DOHH2 (cell line): ENCODE results near the gene ARID1B.
A peak's percentile ranks its signal among the peaks of the same experiment; 100 is the strongest.

ENCODE experiments used
- H3F3A ChIP-seq: fragments of 200-600 bp; sonication (generic), shearing (Covaris generic); 2 replicates; pipeline ENCODE4 v1.6.0; 2016; ENCODE audit warnings: antibody characterized with exemption, mild to moderate bottlenecking; ENCODE audit not compliant: control insufficient read depth, insufficient read depth
- H3K27ac ChIP-seq: fragments of 200-600 bp; sonication (generic); 2 replicates; pipeline ENCODE4 v1.5.1; 2014; ENCODE audit warnings: low read depth, mild to moderate bottlenecking, low read length, moderate library complexity
- H3K27me3 ChIP-seq: fragments of 200-600 bp; sonication (generic); 2 replicates; pipeline ENCODE4 v1.6.1; 2014; ENCODE audit warnings: mild to moderate bottlenecking, low read length, mixed read lengths; ENCODE audit not compliant: control insufficient read depth
- H3K36me3 ChIP-seq: fragments of 200-600 bp; sonication (generic); 2 replicates; pipeline ENCODE4 v1.6.1; 2014; ENCODE audit warnings: mild to moderate bottlenecking, low read length, moderate library complexity, mixed read lengths; ENCODE audit not compliant: control insufficient read depth
- H3K4me1 ChIP-seq: fragments of 200-600 bp; sonication (generic); 2 replicates; pipeline ENCODE4 v1.6.1; 2014; ENCODE audit warnings: mild to moderate bottlenecking, low read length, mixed read lengths; ENCODE audit not compliant: control insufficient read depth
- H3K4me2 ChIP-seq: fragments of 200-600 bp; sonication (generic); 2 replicates; pipeline ENCODE4 v1.6.0; 2014; ENCODE audit warnings: mild to moderate bottlenecking, low read length, moderate library complexity
- H3K4me3 ChIP-seq: fragments of 200-600 bp; sonication (generic); 2 replicates; pipeline ENCODE4 v1.5.1; 2014; ENCODE audit warnings: mild to moderate bottlenecking, low read length, mixed read lengths
- H3K79me2 ChIP-seq: fragments of 200-600 bp; sonication (generic); 2 replicates; pipeline ENCODE4 v1.6.1; 2014; ENCODE audit warnings: mild to moderate bottlenecking, low read length, mixed read lengths; ENCODE audit not compliant: control insufficient read depth
- H3K9me2 ChIP-seq: fragments of 200-600 bp; sonication (generic); replicated peaks from 2 replicates; pipeline ENCODE4 v1.6.1; 2014; ENCODE audit warnings: mild to moderate bottlenecking, low read length, mixed read lengths; ENCODE audit not compliant: control insufficient read depth
- H3K9me3 ChIP-seq: fragments of 200-600 bp; sonication (generic); 2 replicates; pipeline ENCODE4 v1.6.1; 2014; ENCODE audit warnings: antibody characterized with exemption, low read length, mixed read lengths; ENCODE audit not compliant: control insufficient read depth, insufficient read depth
- H4K20me1 ChIP-seq: fragments of 200-600 bp; sonication (generic); 2 replicates; pipeline ENCODE4 v1.6.0; 2014; ENCODE audit warnings: low read depth, mild to moderate bottlenecking, antibody characterized with exemption, low read length, moderate library complexity; ENCODE audit not compliant: control insufficient read depth, insufficient read depth
- CTCF ChIP-seq: fragments of 200-600 bp; sonication (generic); IDR thresholded peaks from one replicate; pipeline ENCODE4 v1.5.1; 2014; ENCODE audit warnings: antibody characterized with exemption, mild to moderate bottlenecking, low read depth, low read length; ENCODE audit not compliant: poor library complexity, severe bottlenecking
- EZH2phosphoT487 ChIP-seq: fragments of 200-600 bp; sonication (generic); IDR thresholded peaks from 2 replicates; pipeline ENCODE4 v1.6.1; 2017; ENCODE audit warnings: borderline replicate concordance, mild to moderate bottlenecking, antibody characterized with exemption, low read length, moderate library complexity, mixed read lengths

The ARID1B gene

GRCh38 chr6:157017022-157017421 lies 239.8 kb downstream of the ARID1B start:
- Histone ChIP-seq H3K36me3 (no peaks in the 10 kb centered on the region), H3K27me3 (no peaks in the 10 kb centered on the region), H3F3A (peaks cover 23% of the 10 kb centered on the region), H3K27ac (no peak overlapping the region), H3K4me2 (no peak overlapping the region; the same call in 1 of the 2 replicates), H3K9me3 (no peaks in the 10 kb centered on the region), H4K20me1 (peaks cover 11% of the 10 kb centered on the region), H3K79me2 (peaks cover 85% of the 10 kb centered on the region), H3K9me2 (no peaks in the 10 kb centered on the region), H3K4me1 (peaks cover 56% of the 10 kb centered on the region), H3K4me3 (no peak overlapping the region)
- TF ChIP-seq CTCF, result no peak
- no peak for TF ChIP-seq EZH2phosphoT487

- H3K4me3 ChIP-seq, result no peak overlapping the region
- peak overlapping the region; percentile 4; the same call in 1 of the 2 replicates for H3K4me2 ChIP-seq
- H3K9me2 ChIP-seq, result no peaks in the 10 kb centered on the region
- H3K27ac ChIP-seq, result no peak overlapping the region
- H3K79me2 ChIP-seq, result peaks cover 85% of the 10 kb centered on the region
- no peak for TF ChIP-seq EZH2phosphoT487
- TF ChIP-seq CTCF, result no peak
- H3F3A ChIP-seq, result peaks cover 23% of the 10 kb centered on the region
- H3K4me1 ChIP-seq, result peaks cover 64% of the 10 kb centered on the region
- no peaks in the 10 kb centered on the region for H3K9me3 ChIP-seq
- no peaks in the 10 kb centered on the region for H3K36me3 ChIP-seq
- H4K20me1 ChIP-seq, result peaks cover 11% of the 10 kb centered on the region; the same call in 1 of the 2 replicates
- no peaks in the 10 kb centered on the region for H3K27me3 ChIP-seq
These were observed 240.7 kb downstream of the ARID1B start for GRCh38 chr6:157017861-157018260.

GRCh38 chr6:157019115-157019641 lies 242.0 kb downstream of the ARID1B start:
- H3K27ac ChIP-seq, result peak overlapping the region; percentile 93
- H3F3A ChIP-seq, result peaks cover 23% of the 10 kb centered on the region
- H3K27me3 ChIP-seq, result no peaks in the 10 kb centered on the region
- no peaks in the 10 kb centered on the region for H3K9me3 ChIP-seq
- TF ChIP-seq CTCF, result no peak
- no peak for TF ChIP-seq EZH2phosphoT487
- peak overlapping the region; percentile 76 for H3K4me2 ChIP-seq
- H3K9me2 ChIP-seq, result no peaks in the 10 kb centered on the region
- H3K79me2 ChIP-seq, result peaks cover 85% of the 10 kb centered on the region
- H3K36me3 ChIP-seq, result no peaks in the 10 kb centered on the region
- H3K4me1 ChIP-seq, result peaks cover 67% of the 10 kb centered on the region
- peak overlapping the region; percentile 87 for H3K4me3 ChIP-seq
- peaks cover 24% of the 10 kb centered on the region for H4K20me1 ChIP-seq
